Neural cell (in vitro differentiated cells): ENCODE measurements around the gene UBXN4.

Source experiments
- CTCF ChIP-seq: fragments of 450-650 bp; IDR thresholded peaks from 2 replicates; pipeline ENCODE4 v1.5.1; 2014; ENCODE audit warnings: antibody characterized with exemption, mild to moderate bottlenecking, moderate library complexity; ENCODE audit not compliant: poor library complexity, severe bottlenecking
- RAD21 ChIP-seq: fragments of 450-650 bp; conservative IDR thresholded peaks from 2 replicates; pipeline ENCODE4 v1.6.1; 2014; ENCODE audit warnings: antibody characterized with exemption, mild to moderate bottlenecking, moderate library complexity
- REST ChIP-seq: IDR thresholded peaks from 2 replicates; pipeline ENCODE4 v1.6.1; 2012; ENCODE audit warnings: borderline replicate concordance

GRCh38 chr2:135826544-135826943 lies 84.9 kb downstream of the UBXN4 start:
- TF ChIP-seq RAD21 (no peak), CTCF (no peak), REST (no peak)
